ENCODE data around the gene SH2B2. TPM values are rescaled to one million over a fixed set of nuclear protein-coding genes. Genes with fewer than 3 reads are reported as not detected.
"Not testable (repeated sequence)": the region's sequence is repeated elsewhere in the genome, so short reads cannot be mapped to it uniquely, and the experiment has no call there.

The SH2B2 gene
- total and polyA plus RNA-seq, 4 donors = 0.65 to 1.4 (median 1.0) TPM; not detected in 1

- H3K4me3 ChIP-seq (ENCODE audit: low read depth in 1 of 3, low read length in 3 of 3); H3K27me3 ChIP-seq (ENCODE audit: control insufficient read depth in 4 of 4, insufficient read depth in 4 of 4, low read length in 3 of 4); H3K4me1 ChIP-seq (ENCODE audit: control insufficient read depth in 4 of 4, insufficient read depth in 4 of 4, low read length in 3 of 4); H3K27ac ChIP-seq (ENCODE audit: low read depth in 1 of 2, low read length in 2 of 2); H3K36me3 ChIP-seq (ENCODE audit: control insufficient read depth in 4 of 4, insufficient read depth in 3 of 4, low read depth in 1 of 4, low read length in 3 of 4); H3K9ac ChIP-seq (ENCODE audit: low read depth in 1 of 2, low read length in 2 of 2); DNase-seq (ENCODE audit: low spot score); H3K9me3 ChIP-seq (ENCODE audit: control insufficient read depth in 4 of 4, low read length in 3 of 4): not testable (repeated sequence)
- 88% methylated on average over 8 of the region's 8 CpGs for WGBS
Measured at GRCh38 chr7:102330666-102331460, 44.2 kb downstream of the SH2B2 start.

- not testable (repeated sequence) for H3K4me1 ChIP-seq (ENCODE audit: control insufficient read depth in 4 of 4, insufficient read depth in 4 of 4, low read length in 3 of 4); H3K9ac ChIP-seq (ENCODE audit: low read depth in 1 of 2, low read length in 2 of 2); H3K9me3 ChIP-seq (ENCODE audit: control insufficient read depth in 4 of 4, low read length in 3 of 4); H3K4me3 ChIP-seq (ENCODE audit: low read depth in 1 of 3, low read length in 3 of 3); H3K36me3 ChIP-seq (ENCODE audit: control insufficient read depth in 4 of 4, insufficient read depth in 3 of 4, low read depth in 1 of 4, low read length in 3 of 4); H3K27me3 ChIP-seq (ENCODE audit: control insufficient read depth in 4 of 4, insufficient read depth in 4 of 4, low read length in 3 of 4); DNase-seq (ENCODE audit: low spot score); H3K27ac ChIP-seq (ENCODE audit: low read depth in 1 of 2, low read length in 2 of 2)
- 87% methylated on average over 7 of the region's 7 CpGs for WGBS
Measured at GRCh38 chr7:102335574-102335973, 48.9 kb downstream of the SH2B2 start.

DNA sequence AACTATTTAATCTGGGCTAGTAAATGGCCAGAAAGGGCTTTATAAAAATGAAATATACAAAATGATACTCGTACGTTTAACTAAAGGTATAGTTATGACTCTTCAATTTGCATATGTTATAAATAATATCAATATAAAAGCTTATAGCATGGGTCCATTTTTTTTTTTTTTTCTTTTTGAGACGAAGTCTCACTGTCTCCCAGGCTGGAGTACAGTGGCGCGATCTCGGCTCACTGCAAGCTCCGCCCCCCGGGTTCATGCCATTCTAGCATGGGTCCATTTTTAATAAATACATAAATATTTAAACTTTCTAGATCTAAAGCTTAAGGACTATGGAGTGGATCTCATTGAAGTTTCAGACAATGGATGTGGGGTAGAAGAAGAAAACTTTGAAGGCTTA lies 50.3 kb downstream of the SH2B2 start:
- H3K4me3 ChIP-seq (ENCODE audit: low read depth in 1 of 3, low read length in 3 of 3); DNase-seq (ENCODE audit: low spot score); H3K27ac ChIP-seq (ENCODE audit: low read depth in 1 of 2, low read length in 2 of 2); H3K9me3 ChIP-seq (ENCODE audit: control insufficient read depth in 4 of 4, low read length in 3 of 4); H3K9ac ChIP-seq (ENCODE audit: low read depth in 1 of 2, low read length in 2 of 2); H3K36me3 ChIP-seq (ENCODE audit: control insufficient read depth in 4 of 4, insufficient read depth in 3 of 4, low read depth in 1 of 4, low read length in 3 of 4); H3K4me1 ChIP-seq (ENCODE audit: control insufficient read depth in 4 of 4, insufficient read depth in 4 of 4, low read length in 3 of 4); H3K27me3 ChIP-seq (ENCODE audit: control insufficient read depth in 4 of 4, insufficient read depth in 4 of 4, low read length in 3 of 4): not testable (repeated sequence)
- 87% methylated on average over 5 of the region's 8 CpGs for WGBS

GRCh38 chr7:102337420-102337819 lies 50.8 kb downstream of the SH2B2 start:
- not testable (repeated sequence) for H3K4me3 ChIP-seq (ENCODE audit: low read depth in 1 of 3, low read length in 3 of 3); H3K9ac ChIP-seq (ENCODE audit: low read depth in 1 of 2, low read length in 2 of 2); H3K36me3 ChIP-seq (ENCODE audit: control insufficient read depth in 4 of 4, insufficient read depth in 3 of 4, low read depth in 1 of 4, low read length in 3 of 4); H3K9me3 ChIP-seq (ENCODE audit: control insufficient read depth in 4 of 4, low read length in 3 of 4); DNase-seq (ENCODE audit: low spot score); H3K4me1 ChIP-seq (ENCODE audit: control insufficient read depth in 4 of 4, insufficient read depth in 4 of 4, low read length in 3 of 4); H3K27me3 ChIP-seq (ENCODE audit: control insufficient read depth in 4 of 4, insufficient read depth in 4 of 4, low read length in 3 of 4); H3K27ac ChIP-seq (ENCODE audit: low read depth in 1 of 2, low read length in 2 of 2)
- WGBS = 85% methylated on average over 4 of the region's 4 CpGs

GRCh38 chr7:102340599-102341368 lies 54.1 kb downstream of the SH2B2 start:
- not testable (repeated sequence) for H3K27ac ChIP-seq (ENCODE audit: low read depth in 1 of 2, low read length in 2 of 2); H3K9ac ChIP-seq (ENCODE audit: low read depth in 1 of 2, low read length in 2 of 2); H3K36me3 ChIP-seq (ENCODE audit: control insufficient read depth in 4 of 4, insufficient read depth in 3 of 4, low read depth in 1 of 4, low read length in 3 of 4); H3K9me3 ChIP-seq (ENCODE audit: control insufficient read depth in 4 of 4, low read length in 3 of 4); H3K4me3 ChIP-seq (ENCODE audit: low read depth in 1 of 3, low read length in 3 of 3); H3K4me1 ChIP-seq (ENCODE audit: control insufficient read depth in 4 of 4, insufficient read depth in 4 of 4, low read length in 3 of 4); H3K27me3 ChIP-seq (ENCODE audit: control insufficient read depth in 4 of 4, insufficient read depth in 4 of 4, low read length in 3 of 4); DNase-seq (ENCODE audit: low spot score)
- 78% methylated on average over 5 of the region's 7 CpGs for WGBS

DNA sequence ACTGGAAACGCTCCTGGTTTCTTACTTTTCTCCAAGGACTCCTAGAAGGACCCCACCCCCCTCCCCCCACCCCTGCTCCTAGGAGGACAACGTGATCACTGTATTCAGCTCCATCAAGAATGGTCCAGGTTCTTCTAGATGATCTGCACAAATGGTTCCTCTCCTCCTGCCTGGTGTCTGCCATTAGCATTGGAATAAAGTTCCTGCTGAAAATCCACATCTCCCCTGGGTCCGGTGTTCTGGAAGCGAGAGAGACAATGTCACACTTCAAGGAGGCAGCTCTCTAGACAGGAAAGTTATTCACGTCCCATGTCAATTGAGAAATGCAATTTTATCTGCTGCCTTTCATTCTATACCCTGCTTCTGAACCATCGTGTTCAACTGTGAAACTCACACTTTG lies 60.3 kb downstream of the SH2B2 start:
- H3K4me1 ChIP-seq (ENCODE audit: control insufficient read depth in 4 of 4, insufficient read depth in 4 of 4, low read length in 3 of 4); H3K36me3 ChIP-seq (ENCODE audit: control insufficient read depth in 4 of 4, insufficient read depth in 3 of 4, low read depth in 1 of 4, low read length in 3 of 4); H3K9me3 ChIP-seq (ENCODE audit: control insufficient read depth in 4 of 4, low read length in 3 of 4); DNase-seq (ENCODE audit: low spot score); H3K4me3 ChIP-seq (ENCODE audit: low read depth in 1 of 3, low read length in 3 of 3); H3K27ac ChIP-seq (ENCODE audit: low read depth in 1 of 2, low read length in 2 of 2); H3K27me3 ChIP-seq (ENCODE audit: control insufficient read depth in 4 of 4, insufficient read depth in 4 of 4, low read length in 3 of 4); H3K9ac ChIP-seq (ENCODE audit: low read depth in 1 of 2, low read length in 2 of 2): not testable (repeated sequence)
- 76% methylated on average over 2 of the region's 6 CpGs for WGBS

DNA sequence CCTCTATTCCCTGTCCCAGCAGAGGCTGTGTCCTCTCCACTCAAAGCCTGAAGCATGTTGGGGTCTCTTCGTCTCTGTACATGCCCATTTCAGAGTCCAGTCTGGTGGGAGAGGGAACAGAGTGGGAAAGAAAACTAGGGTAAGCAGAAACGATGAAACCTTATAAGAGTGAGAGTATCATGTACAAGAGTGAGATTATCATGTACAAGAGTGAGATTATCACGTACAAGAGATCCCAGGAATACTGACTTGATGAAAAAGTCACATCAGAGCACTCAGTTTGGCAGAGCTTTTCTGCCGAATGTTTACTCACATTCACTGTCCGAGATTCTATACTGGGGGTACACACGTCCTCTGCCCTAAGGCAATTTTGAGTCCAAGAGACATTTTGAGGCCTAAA lies 69.7 kb downstream of the SH2B2 start, which contains the start of gene SPDYE6:
SPDYE6 (minus strand) TSS at position 101 of the 400 bp plus-strand sequence. CDS start 421 bp downstream, outside the sequence.
- H3K9ac ChIP-seq (ENCODE audit: low read depth in 1 of 2, low read length in 2 of 2); H3K4me1 ChIP-seq (ENCODE audit: control insufficient read depth in 4 of 4, insufficient read depth in 4 of 4, low read length in 3 of 4); DNase-seq (ENCODE audit: low spot score); H3K4me3 ChIP-seq (ENCODE audit: low read depth in 1 of 3, low read length in 3 of 3); H3K9me3 ChIP-seq (ENCODE audit: control insufficient read depth in 4 of 4, low read length in 3 of 4); H3K36me3 ChIP-seq (ENCODE audit: control insufficient read depth in 4 of 4, insufficient read depth in 3 of 4, low read depth in 1 of 4, low read length in 3 of 4); H3K27ac ChIP-seq (ENCODE audit: low read depth in 1 of 2, low read length in 2 of 2); H3K27me3 ChIP-seq (ENCODE audit: control insufficient read depth in 4 of 4, insufficient read depth in 4 of 4, low read length in 3 of 4): not testable (repeated sequence)
- WGBS = no CpG with 5 or more reads among the region's 6 CpGs
